H1 (cell line): Measurements from ENCODE around the gene STK16. TPM values are rescaled to one million over a fixed set of nuclear protein-coding genes. Genes with fewer than 3 reads are reported as not detected.

ENCODE experiments used
- CTCF ChIA-PET: fragments of 300-600 bp; sonication (Branson Sonifier 250); formaldehyde crosslinking; loops from one replicate; lab custom pipeline; 2021; ENCODE audit not compliant: partially characterized antibody; lab: Charles Lee
- POLR2A ChIA-PET: fragments of 300-600 bp; sonication (Branson Sonifier 250); formaldehyde crosslinking; loops from one replicate; lab custom pipeline; 2021; ENCODE audit warnings: inconsistent platforms; ENCODE audit not compliant: partially characterized antibody; lab: Charles Lee
- DNase-seq, 2 experiments: peaks; one replicate each; pipeline versions ENCODE4 v3.0.0 to v3.0.0-alpha.2; 2010 to 2022; ENCODE audit warnings: low spot score in 2 of 2, low read depth in 1 of 2, mixed read lengths in 1 of 2
- FAIRE-seq: peaks from 2 replicates; lab custom pipeline; 2011; peaks lifted over from hg19 to GRCh38; lab: Jason Lieb, UNC
- H2AFZ ChIP-seq: 2 replicates; pipeline ENCODE4 v1.8.1; 2012; ENCODE audit warnings: low read length, inconsistent platforms
- H2AK5ac ChIP-seq: 2 replicates; pipeline ENCODE4 v1.6.1; 2013; ENCODE audit warnings: low read depth, low read length
- H2BK120ac ChIP-seq: replicated peaks from 2 replicates; pipeline ENCODE3; 2013; ENCODE audit warnings: low read depth, low read length, inconsistent platforms
- H2BK12ac ChIP-seq: 2 replicates; pipeline ENCODE4 v1.6.1; 2013; ENCODE audit warnings: low read depth, low read length
- H2BK15ac ChIP-seq: 2 replicates; pipeline ENCODE4 v1.6.1; 2013; ENCODE audit warnings: low read length
- H2BK20ac ChIP-seq: 2 replicates; pipeline ENCODE4 v1.6.1; 2013; ENCODE audit warnings: low read length
- H2BK5ac ChIP-seq: 2 replicates; pipeline ENCODE4 v1.6.1; 2013; ENCODE audit warnings: low read depth, low read length
- H3K14ac ChIP-seq: 2 replicates; pipeline ENCODE4 v1.6.1; 2013; ENCODE audit warnings: inconsistent platforms; ENCODE audit not compliant: insufficient read length
- H3K18ac ChIP-seq: 2 replicates; pipeline ENCODE4 v1.6.1; 2013; ENCODE audit warnings: low read length; ENCODE audit errors: extremely low read depth
- H3K23ac ChIP-seq: 2 replicates; pipeline ENCODE4 v1.6.1; 2013; ENCODE audit warnings: inconsistent platforms; ENCODE audit not compliant: insufficient read length
- H3K23me2 ChIP-seq: 2 replicates; pipeline ENCODE4 v1.6.1; 2013; ENCODE audit warnings: low read depth, low read length
- H3K27ac ChIP-seq: 2 replicates; pipeline ENCODE4 v1.6.1; 2011; ENCODE audit warnings: low read depth, low read length, inconsistent platforms
- H3K27me3 ChIP-seq, 4 experiments: replicated peaks in 1 of 4; 1 replicate in 1 of 4; 2 replicates in 3 of 4; pipeline versions ENCODE4 v1.6.1 to v1.8.1; 2011 to 2013; ENCODE audit warnings: low read length in 3 of 4, mild to moderate bottlenecking in 3 of 4, inconsistent platforms in 2 of 4, mixed read lengths in 2 of 4, moderate library complexity in 1 of 4; ENCODE audit not compliant: control insufficient read depth in 3 of 4, insufficient read depth in 3 of 4; ENCODE audit errors: extremely low read depth in 1 of 4
- H3K36me3 ChIP-seq, 4 experiments: 2 replicates each; pipeline versions ENCODE4 v1.6.1 to v1.8.1; 2011 to 2013; ENCODE audit warnings: mild to moderate bottlenecking in 4 of 4, low read length in 3 of 4, moderate library complexity in 2 of 4, control low read depth in 1 of 4, inconsistent platforms in 1 of 4; ENCODE audit not compliant: insufficient read depth in 4 of 4, control insufficient read depth in 2 of 4
- H3K4ac ChIP-seq: replicated peaks from 2 replicates; pipeline ENCODE3; 2013; ENCODE audit warnings: low read length, low read depth, mixed read lengths, inconsistent platforms; ENCODE audit not compliant: insufficient read length
- H3K4me1 ChIP-seq, 4 experiments: replicated peaks in 1 of 4; 1 replicate in 1 of 4; 2 replicates in 3 of 4; pipeline versions ENCODE4 v1.6.1 to v1.8.1; 2011 to 2013; ENCODE audit warnings: low read length in 3 of 4, inconsistent platforms in 2 of 4, mixed read lengths in 1 of 4; ENCODE audit not compliant: insufficient read depth in 4 of 4, control insufficient read depth in 3 of 4
- H3K4me2 ChIP-seq, 2 experiments: 2 replicates each; pipeline versions ENCODE4 v1.6.1 to v1.8.1; 2011 to 2013; ENCODE audit warnings: low read depth in 2 of 2, low read length in 2 of 2, control low read depth in 1 of 2, inconsistent platforms in 1 of 2, mild to moderate bottlenecking in 1 of 2; ENCODE audit not compliant: insufficient read depth in 1 of 2
- H3K4me3 ChIP-seq, 4 experiments: fragments of 200-600, 300-600 bp in 1 of 4; sonication (generic), shearing (Covaris generic), sonication (Bioruptor Twin) in 1 of 4; 2 replicates each; pipeline versions ENCODE4 v1.5.1 to v1.8.1; 2011 to 2016; ENCODE audit warnings: low read length in 4 of 4, low read depth in 3 of 4, control low read depth in 2 of 4, inconsistent platforms in 2 of 4, mild to moderate bottlenecking in 2 of 4, mixed read lengths in 1 of 4, moderate library complexity in 1 of 4; ENCODE audit not compliant: insufficient read depth in 2 of 4; ENCODE audit errors: extremely low read depth in 1 of 4
- H3K56ac ChIP-seq: replicated peaks from 2 replicates; pipeline ENCODE3; 2013; ENCODE audit warnings: low read depth, mild to moderate bottlenecking, mixed read lengths, low read length, inconsistent platforms; ENCODE audit not compliant: insufficient read length
- H3K79me1 ChIP-seq: 2 replicates; pipeline ENCODE4 v1.6.1; 2013; ENCODE audit warnings: low read depth, low read length, control low read depth
- H3K79me2 ChIP-seq, 2 experiments: 2 replicates each; pipeline versions ENCODE4 v1.6.1 to v1.8.1; 2012 to 2013; ENCODE audit warnings: low read length in 2 of 2, mild to moderate bottlenecking in 2 of 2, inconsistent platforms in 1 of 2; ENCODE audit not compliant: insufficient read depth in 2 of 2, control insufficient read depth in 1 of 2
- H3K9ac ChIP-seq, 4 experiments: replicated peaks in 1 of 4; 1 replicate in 1 of 4; 2 replicates in 3 of 4; pipeline versions ENCODE4 v1.6.1 to v1.8.1; 2011 to 2013; ENCODE audit warnings: low read depth in 3 of 4, low read length in 3 of 4, control low read depth in 2 of 4, mild to moderate bottlenecking in 2 of 4, moderate library complexity in 2 of 4, inconsistent platforms in 1 of 4; ENCODE audit errors: extremely low read depth in 1 of 4
- H3K9me3 ChIP-seq, 2 experiments: 2 replicates each; pipeline versions ENCODE4 v1.6.1 to v1.8.1; 2012 to 2013; ENCODE audit warnings: mild to moderate bottlenecking in 2 of 2, moderate library complexity in 2 of 2, control low read depth in 1 of 2, inconsistent platforms in 1 of 2, low read depth in 1 of 2, low read length in 1 of 2, mixed read lengths in 1 of 2; ENCODE audit not compliant: insufficient read depth in 2 of 2
- H4K20me1 ChIP-seq, 2 experiments: replicated peaks in 1 of 2; 2 replicates each; pipeline versions ENCODE3 to v1.8.1; 2011 to 2013; ENCODE audit warnings: inconsistent platforms in 2 of 2, low read length in 2 of 2, mild to moderate bottlenecking in 1 of 2; ENCODE audit not compliant: insufficient read depth in 2 of 2, control insufficient read depth in 1 of 2
- H4K5ac ChIP-seq: 2 replicates; pipeline ENCODE4 v1.6.1; 2013; ENCODE audit warnings: low read length, low read depth, mixed read lengths, inconsistent platforms; ENCODE audit not compliant: insufficient read length
- H4K8ac ChIP-seq: 2 replicates; pipeline ENCODE4 v1.8.0; 2013; ENCODE audit warnings: mild to moderate bottlenecking, moderate library complexity, low read length, inconsistent platforms; ENCODE audit not compliant: insufficient read depth; ENCODE audit errors: extremely low read depth
- H4K91ac ChIP-seq: replicated peaks from 2 replicates; pipeline ENCODE3; 2013; ENCODE audit warnings: low read length, mixed read lengths, inconsistent platforms; ENCODE audit not compliant: insufficient read length
- CREB1 ChIP-seq: IDR thresholded peaks from 2 replicates; pipeline ENCODE4 v1.6.1; 2012; ENCODE audit warnings: inconsistent platforms
- EGR1 ChIP-seq: IDR thresholded peaks from 2 replicates; pipeline ENCODE4 v1.6.1; 2011; ENCODE audit warnings: low read depth, low read length, borderline replicate concordance
- KDM4A ChIP-seq: IDR thresholded peaks from one replicate; pipeline ENCODE4 v1.7.1; 2012; ENCODE audit warnings: low read depth, mild to moderate bottlenecking, moderate library complexity, low read length, inconsistent platforms; ENCODE audit not compliant: severe bottlenecking
- NANOG ChIP-seq: IDR thresholded peaks from 2 replicates; pipeline ENCODE4 v1.6.1; 2011; ENCODE audit warnings: low read length, low read depth, mild to moderate bottlenecking, inconsistent platforms; ENCODE audit not compliant: insufficient read depth, poor library complexity, severe bottlenecking
- NRF1 ChIP-seq: IDR thresholded peaks from 2 replicates; pipeline ENCODE4 v1.6.1; 2011; ENCODE audit warnings: mild to moderate bottlenecking, low read depth, low read length, improper control_type of control experiment
- PHF8 ChIP-seq: fragments of 200-600 bp; sonication (generic); conservative IDR thresholded peaks from 2 replicates; pipeline ENCODE4 v1.7.1; 2012; ENCODE audit warnings: low read depth, mild to moderate bottlenecking, inconsistent platforms, low read length, moderate library complexity
- POLR2A ChIP-seq, 2 experiments: IDR thresholded peaks; 1 replicate in 1 of 2; 2 replicates in 1 of 2; pipeline ENCODE4 v1.6.1; 2011; ENCODE audit warnings: low read depth in 2 of 2, low read length in 2 of 2, mild to moderate bottlenecking in 2 of 2; ENCODE audit errors: control extremely low read depth in 1 of 2
- POU5F1 ChIP-seq: IDR thresholded peaks from 2 replicates; pipeline ENCODE4 v1.6.1; 2011; ENCODE audit warnings: low read depth, mild to moderate bottlenecking, low read length, moderate library complexity
- RFX5 ChIP-seq: IDR thresholded peaks from 2 replicates; pipeline ENCODE4 v1.6.1; 2011; ENCODE audit warnings: low read depth, low read length, improper control_type of control experiment, borderline replicate concordance
- SIX5 ChIP-seq: IDR thresholded peaks from 2 replicates; pipeline ENCODE4 v1.6.1; 2011; ENCODE audit warnings: mild to moderate bottlenecking, low read depth, low read length
- SP1 ChIP-seq: IDR thresholded peaks from 2 replicates; pipeline ENCODE4 v1.6.1; 2011; ENCODE audit warnings: low read depth, low read length
- SP4 ChIP-seq: IDR thresholded peaks from 2 replicates; pipeline ENCODE4 v1.6.1; 2012; ENCODE audit warnings: low read length, inconsistent platforms
- ZNF274 ChIP-seq: IDR thresholded peaks from 2 replicates; pipeline ENCODE4 v1.7.0; 2012; ENCODE audit warnings: low read length, borderline replicate concordance; ENCODE audit errors: extremely low read depth
- WGBS, 2 experiments: shearing (Covaris generic) in 1 of 2; methylation state at CpG; one replicate each; pipeline versions ENCODE4 v1.1.6 to v1.1.7; 2013 to 2015; ENCODE audit warnings: low lambda C conversion rate in 2 of 2, mixed read lengths in 2 of 2, inconsistent platforms in 1 of 2, low coverage in 1 of 2, missing lambda C conversion rate in 1 of 2; ENCODE audit not compliant: insufficient replicate concordance in 2 of 2, insufficient coverage in 1 of 2, insufficient read length in 1 of 2; ENCODE audit errors: extremely low coverage in 1 of 2, missing lambda C conversion rate in 1 of 2; 5-methylcytosine and 5-hydroxymethylcytosine counted together
- polyA plus RNA-seq, 7 experiments: library from polyadenylated mRNA; depleted of rRNA in 3 of 7; stranded (reverse) in 5 of 7; unstranded in 2 of 7; fragments of >200 nt in 5 of 7; fragments of 200-250 nt in 2 of 7; gene quantifications; 1 replicate in 5 of 7; 2 replicates in 1 of 7; 4 replicates in 1 of 7; pipeline versions ENCODE4 v1.2.1 to v1.2.3, GENCODE V29; 2011 to 2013; ENCODE audit warnings: missing spikeins in 2 of 7, mixed read lengths in 2 of 7
- total RNA-seq: library from RNA; stranded (reverse); fragmentation: NEBNext Ultra II Directional; extraction: Animal tissue kit (Norgen Biotek cat#: 25700); gene quantifications from 2 replicates; pipeline ENCODE4 v1.2.1, GENCODE V29; 2021
- TF ChIP-seq, protein P1 (sequence below): IDR thresholded peaks from 2 replicates; pipeline ENCODE4 v1.6.1; 2011; ENCODE audit warnings: low read length, improper control_type of control experiment

Gene STK16
- total and polyA plus RNA-seq, 2 of the 8 experiments (the other 6 are each of a cell fraction or from before 2014, with no cell fraction given): 21.3 to 51.4 TPM

GRCh38 chr2:219205981-219206327 is 39.3 kb upstream of the STK16 start:
- H3K4me2 ChIP-seq: peak overlapping the region; percentile 94 to 100
- H3K56ac ChIP-seq: no peak overlapping the region
- 0 out of 2 replicates have a peak overlapping the region, but pooled peaks have one; percentile 53 for H2BK15ac ChIP-seq
- H2AFZ ChIP-seq: peak overlapping the region; percentile 62
- POLR2A ChIA-PET: interaction anchor here (0.8 to 6.1 kb wide), 15 partner anchors 9 to 547 kb away, joined by 3 to 101 read pairs (median 4); partner anchors contain the start of genes ABCB6, ANKZF1, ATG9A and BCS1L
- H3K4me1 ChIP-seq: peaks cover 0 to 6% (median 3%) of the 10 kb centered on the region in 4 experiments; a peak in 5 of 7 replicates
- no peak overlapping the region for H3K27ac ChIP-seq
- H3K79me1 ChIP-seq: no peaks in the 10 kb centered on the region
- H3K9ac ChIP-seq: peak overlapping the region in 1 of 4 experiments; percentile 84; a peak in 1 of 7 replicates
- no peak overlapping the region for H4K5ac ChIP-seq
- H3K9me3 ChIP-seq: no peaks in the 10 kb centered on the region; a peak in 1 of 4 replicates
- peaks cover 10% of the 10 kb centered on the region for H3K23me2 ChIP-seq
- DNase-seq: no peak
- no peak overlapping the region for H2BK20ac ChIP-seq
- no peak overlapping the region for H4K91ac ChIP-seq
- H3K27me3 ChIP-seq: no peaks in the 10 kb centered on the region
- 0 out of 2 replicates have a peak overlapping the region, but pooled peaks have one; percentile 39 for H2BK12ac ChIP-seq
- FAIRE-seq: no peak
- H3K23ac ChIP-seq: no peak overlapping the region
- no peak overlapping the region for H3K14ac ChIP-seq
- H3K36me3 ChIP-seq: peaks cover 0 to 18% (median 5%) of the 10 kb centered on the region in 4 experiments; a peak in 5 of 8 replicates
- H3K4ac ChIP-seq: peak overlapping the region; percentile 0
- peak overlapping the region; percentile 71; the same call in 1 of the 2 replicates for H2AK5ac ChIP-seq
- H2BK5ac ChIP-seq: 0 out of 2 replicates have a peak overlapping the region, but pooled peaks have one; percentile 26
- peak overlapping the region; percentile 70 to 80 (median 73) for H3K4me3 ChIP-seq
- no peak overlapping the region for H2BK120ac ChIP-seq
- peaks cover 0 to 2% of the 10 kb centered on the region in 2 experiments for H4K20me1 ChIP-seq
- CTCF ChIA-PET: interaction anchor here (0.6 to 2.4 kb wide), 18 partner anchors 25 to 308 kb away, joined by 3 to 8 read pairs (median 3); partner anchors contain the start of genes CNPPD1 and TUBA4B
- no peak overlapping the region for H4K8ac ChIP-seq
- WGBS, 2 experiments: 33% methylated on average over 7 of the region's 7 CpGs; no CpG with 5 or more reads in 1 of the 2 experiments
- no peak overlapping the region for H3K18ac ChIP-seq
- no peaks in the 10 kb centered on the region for H3K79me2 ChIP-seq
- TF ChIP-seq SP4 (no peak), POU5F1 (no peak), KDM4A (no peak), POLR2A (IDR thresholded peaks at IDR 0.05; ENCODE audit: control extremely low read depth in 1 of 2, low read depth in 2 of 2, low read length in 2 of 2) (no peak), RFX5 (no peak), CREB1 (no peak), SP1 (no peak), NANOG (no peak), ZNF274 (no peak), PHF8 (no peak), NRF1 (no peak), SIX5 (no peak), EGR1 (no peak)
- TF ChIP-seq, protein P1, sequence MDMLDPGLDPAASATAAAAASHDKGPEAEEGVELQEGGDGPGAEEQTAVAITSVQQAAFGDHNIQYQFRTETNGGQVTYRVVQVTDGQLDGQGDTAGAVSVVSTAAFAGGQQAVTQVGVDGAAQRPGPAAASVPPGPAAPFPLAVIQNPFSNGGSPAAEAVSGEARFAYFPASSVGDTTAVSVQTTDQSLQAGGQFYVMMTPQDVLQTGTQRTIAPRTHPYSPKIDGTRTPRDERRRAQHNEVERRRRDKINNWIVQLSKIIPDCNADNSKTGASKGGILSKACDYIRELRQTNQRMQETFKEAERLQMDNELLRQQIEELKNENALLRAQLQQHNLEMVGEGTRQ: no peak
